ENCODE measurements around the gene KNTC1.

DNA sequence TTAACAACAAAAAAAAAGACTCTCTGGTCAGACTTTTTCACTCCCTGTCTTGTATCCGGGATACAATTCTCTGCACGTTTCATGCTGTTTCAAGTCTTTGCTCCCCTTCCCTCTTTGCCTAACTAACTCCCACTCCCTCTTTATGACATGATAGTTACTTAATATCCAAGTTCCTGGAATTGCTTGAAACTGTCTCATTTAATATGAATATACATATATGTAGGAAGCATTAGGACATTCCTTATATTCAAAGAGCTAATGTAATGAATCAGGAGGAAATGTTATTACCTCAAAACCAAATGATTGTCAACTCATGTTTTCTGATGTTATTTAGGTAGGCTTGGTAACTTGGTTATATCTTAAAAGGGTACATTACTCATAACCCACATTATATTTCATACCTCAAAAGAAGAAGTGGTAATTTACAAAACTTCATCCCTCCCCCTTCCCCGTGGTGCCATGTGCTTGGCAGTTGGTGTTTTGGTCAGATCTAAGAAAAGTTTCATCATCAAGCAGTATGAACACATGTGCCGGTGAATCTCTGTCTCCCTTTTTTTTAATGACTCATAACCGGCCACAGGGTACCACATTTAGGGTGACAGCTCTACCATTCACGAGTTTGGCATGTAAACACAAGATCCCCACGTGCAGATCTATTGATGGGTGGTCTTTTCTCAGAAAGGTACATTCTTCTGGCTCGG is 119.6 kb downstream of the KNTC1 start:
- no peak for TF ChIP-seq POLR2A (IDR thresholded peaks at IDR 0.05; ENCODE audit: low read length)
- TF ChIP-seq GATA1 (IDR thresholded peaks at IDR 0.05; ENCODE audit: low read depth, low read length), result no peak
